HL-60 (cell line): ENCODE results near the gene AIFM1.

Source experiments
- DNase-seq, 2 experiments: peaks; one replicate each; pipeline ENCODE4 v3.0.0-alpha.2; 2010 to 2020; ENCODE audit warnings: low read depth in 1 of 2, low spot score in 1 of 2
- H3K27ac ChIP-seq: fragments of 250-450 bp; sonication (Bioruptor Pico); replicated peaks from 2 replicates; pipeline ENCODE4 v1.5.1; 2020; ENCODE audit warnings: mild to moderate bottlenecking, moderate library complexity
- H3K27me3 ChIP-seq: fragments of 250-450 bp; sonication (Bioruptor Pico); 2 replicates; pipeline ENCODE4 v1.5.1; 2021; ENCODE audit warnings: mild to moderate bottlenecking, moderate library complexity; ENCODE audit not compliant: insufficient read depth, poor library complexity, severe bottlenecking
- H3K4me3 ChIP-seq: replicated peaks from 2 replicates; pipeline ENCODE4 v1.5.1; 2011; ENCODE audit warnings: mild to moderate bottlenecking, control low read depth, low read length; ENCODE audit not compliant: insufficient read depth
- CTCF ChIP-seq: IDR thresholded peaks from one replicate; pipeline ENCODE4 v1.5.1; 2011; ENCODE audit warnings: low read length, control low read depth, inconsistent platforms; ENCODE audit not compliant: insufficient read depth
- GABPA ChIP-seq: IDR thresholded peaks from 2 replicates; pipeline ENCODE4 v1.6.1; 2012; ENCODE audit warnings: low read depth
- POLR2AphosphoS5 ChIP-seq: IDR thresholded peaks from 2 replicates; pipeline ENCODE4 v1.6.1; 2012; ENCODE audit warnings: low read depth
- REST ChIP-seq: IDR thresholded peaks from 2 replicates; pipeline ENCODE4 v1.6.1; 2012; ENCODE audit warnings: low read depth; ENCODE audit not compliant: insufficient replicate concordance
- SPI1 ChIP-seq: IDR thresholded peaks from 2 replicates; pipeline ENCODE4 v1.6.1; 2012; ENCODE audit warnings: low read depth, mild to moderate bottlenecking, borderline replicate concordance

The AIFM1 gene

GRCh38 chrX:130120746-130121504 lies 44.7 kb downstream of the AIFM1 start:
- peak in 1 of 2 experiments; percentile 71 for DNase-seq
- no peak for TF ChIP-seq GABPA
- no peak for TF ChIP-seq CTCF
- TF ChIP-seq SPI1: no peak
- no peak for TF ChIP-seq POLR2AphosphoS5
- no peak for TF ChIP-seq REST
- Histone ChIP-seq H3K27me3 (no peaks in the 10 kb centered on the region), H3K4me3 (peak overlapping the region; percentile 33), H3K27ac (peak overlapping the region; percentile 78)

GRCh38 chrX:130120321-130120731 lies 45.3 kb downstream of the AIFM1 start:
- DNase-seq: peak in 1 of 2 experiments; percentile 4
- no peak for TF ChIP-seq POLR2AphosphoS5
- TF ChIP-seq CTCF: no peak
- H3K27me3 ChIP-seq: no peaks in the 10 kb centered on the region
- peak overlapping the region; percentile 33 for H3K4me3 ChIP-seq
- peak overlapping the region; percentile 78 for H3K27ac ChIP-seq

GRCh38 chrX:130119312-130119898 lies 46.2 kb downstream of the AIFM1 start:
- no peak for TF ChIP-seq CTCF
- TF ChIP-seq REST: no peak
- TF ChIP-seq SPI1: no peak
- TF ChIP-seq GABPA: no peak
- no peak for TF ChIP-seq POLR2AphosphoS5
- H3K27ac ChIP-seq: no peak overlapping the region

More at GRCh38 chrX:130119312-130119898, 46.2 kb downstream of the AIFM1 start:
- Histone ChIP-seq H3K27me3 (no peaks in the 10 kb centered on the region), H3K4me3 (no peak overlapping the region)
- no peak for DNase-seq
